SKM-1 treated with dmso at 0.1 percent for 144 hours (cell line): Measurements from ENCODE around the gene CINP.
"Not testable (repeated sequence)": the region's sequence is repeated elsewhere in the genome, so short reads cannot be mapped to it uniquely, and the experiment has no call there.

Experiments
- DNase-seq: peaks from one replicate; lab custom pipeline; 2025; ENCODE audit not compliant: unreplicated experiment; lab: John Stamatoyannopoulos, UW

CINP gene

DNA sequence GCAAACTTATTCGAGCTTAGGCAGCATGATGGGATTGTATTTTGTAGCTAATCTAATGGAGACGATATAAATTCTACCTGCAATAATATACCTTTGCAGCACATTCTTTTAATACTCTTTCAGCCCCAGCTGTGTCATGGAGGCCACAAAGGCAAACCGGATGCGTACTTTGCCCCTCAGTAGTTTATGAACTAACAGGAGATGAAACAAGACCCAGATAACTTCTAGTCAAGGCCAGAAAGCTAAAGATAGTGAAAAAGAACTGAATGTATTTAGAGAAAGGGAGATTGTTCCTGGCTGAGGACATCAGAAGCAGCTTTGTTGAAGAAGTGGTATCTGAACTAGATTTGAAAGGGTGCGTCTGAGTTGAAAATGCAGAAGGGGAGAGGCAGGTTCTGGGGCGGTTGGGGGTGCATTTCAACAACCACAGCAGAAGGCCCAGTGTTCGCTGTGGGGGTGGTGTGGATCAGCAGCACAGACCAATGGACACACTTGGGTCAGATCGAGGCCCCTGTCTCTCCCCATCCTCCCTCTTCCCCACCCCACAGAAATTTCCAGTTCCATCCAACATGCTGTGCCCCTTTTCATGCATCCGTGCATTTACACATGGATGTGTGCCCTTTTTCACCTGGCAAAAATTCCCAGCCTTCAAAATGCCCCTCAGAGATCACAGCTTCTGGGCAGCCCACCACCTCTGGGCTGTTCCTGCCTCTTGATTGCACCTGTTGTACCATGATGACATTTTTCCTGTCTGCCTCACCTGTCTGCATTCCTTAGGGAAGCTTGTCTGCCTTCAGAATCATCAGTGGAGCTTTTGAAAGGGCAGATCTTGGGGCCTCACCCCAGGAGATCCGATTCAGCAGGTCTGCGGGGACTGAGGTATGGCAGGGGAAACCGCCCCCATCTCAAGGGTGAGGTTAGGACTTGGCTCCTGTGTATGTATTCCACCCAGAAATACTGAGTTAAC lies 41.0 kb downstream of the CINP start:
- DNase-seq, result no peak

- DNase-seq, result no peak
These were observed 41.8 kb downstream of the CINP start for GRCh38 chr14:102320671-102321455.

DNA sequence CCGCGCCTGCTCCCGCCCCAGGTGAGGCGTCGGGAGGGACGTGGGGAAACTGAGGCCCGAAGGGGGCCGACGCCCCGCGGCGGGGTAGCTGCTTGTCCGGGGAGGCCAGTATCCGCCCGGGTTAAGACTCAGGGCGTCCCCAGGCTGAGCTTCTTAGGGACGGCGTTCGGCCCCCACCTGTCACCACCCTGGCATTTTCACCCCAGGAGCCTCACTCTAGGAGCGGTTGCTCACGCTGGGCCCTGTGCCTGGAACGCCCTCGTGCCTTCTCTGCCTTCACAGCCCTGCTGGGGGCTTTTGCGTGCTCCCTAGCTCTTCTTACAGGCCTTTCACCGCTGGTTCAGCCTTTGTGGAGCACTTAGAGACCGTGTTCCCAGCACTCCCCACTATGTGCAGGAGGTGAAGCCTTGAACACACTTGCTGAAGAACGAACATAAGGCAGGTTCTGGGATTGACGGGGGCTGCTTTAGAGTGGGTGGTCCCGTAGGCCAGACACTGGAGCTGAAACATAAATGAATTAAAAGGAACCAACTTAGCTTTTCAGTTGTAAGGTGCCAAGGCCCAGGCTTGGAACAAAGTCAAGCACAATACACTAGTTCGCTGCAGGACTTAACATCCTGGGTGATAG lies 42.5 kb downstream of the CINP start:
- no peak for DNase-seq

DNA sequence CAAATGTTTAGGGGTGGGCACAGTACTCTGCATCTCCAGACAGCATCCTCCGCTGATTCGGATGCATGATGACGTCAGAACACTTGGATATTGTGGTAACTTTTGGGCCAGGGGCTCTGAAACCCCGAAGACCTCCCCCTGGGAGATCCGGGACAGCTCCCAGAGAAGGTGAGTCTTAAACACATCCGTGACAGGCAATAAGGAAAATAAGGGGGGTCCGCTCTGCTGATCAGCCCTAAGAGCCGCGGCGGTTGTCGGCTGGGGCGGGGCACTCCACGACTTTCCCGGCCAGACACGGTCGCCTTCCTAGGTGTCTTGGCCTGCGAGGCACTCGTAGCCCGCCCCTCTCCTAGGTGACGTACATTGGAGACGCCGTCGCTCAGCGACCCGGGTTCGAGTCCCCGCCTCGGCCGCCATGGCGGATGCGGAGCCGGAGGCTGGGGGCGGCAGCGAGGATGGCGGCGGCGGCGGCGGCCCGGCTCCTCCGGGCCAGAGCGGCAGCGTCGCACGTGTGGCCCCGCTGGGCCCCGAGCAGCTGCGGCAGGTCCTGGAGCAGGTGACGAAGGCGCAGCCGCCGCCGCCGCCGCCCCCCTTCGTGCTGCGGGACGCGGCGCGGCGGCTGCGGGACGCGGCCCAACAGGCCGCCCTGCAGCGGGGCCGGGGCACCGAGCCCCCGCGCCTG lies 43.2 kb downstream of the CINP start, which contains the start of gene ZNF839:
Gene ZNF839 (plus strand): TSS at position 396 of the 682 bp plus-strand sequence. CDS start 20 bp downstream, at position 416.
- DNase-seq, result peak; percentile 77

DNA sequence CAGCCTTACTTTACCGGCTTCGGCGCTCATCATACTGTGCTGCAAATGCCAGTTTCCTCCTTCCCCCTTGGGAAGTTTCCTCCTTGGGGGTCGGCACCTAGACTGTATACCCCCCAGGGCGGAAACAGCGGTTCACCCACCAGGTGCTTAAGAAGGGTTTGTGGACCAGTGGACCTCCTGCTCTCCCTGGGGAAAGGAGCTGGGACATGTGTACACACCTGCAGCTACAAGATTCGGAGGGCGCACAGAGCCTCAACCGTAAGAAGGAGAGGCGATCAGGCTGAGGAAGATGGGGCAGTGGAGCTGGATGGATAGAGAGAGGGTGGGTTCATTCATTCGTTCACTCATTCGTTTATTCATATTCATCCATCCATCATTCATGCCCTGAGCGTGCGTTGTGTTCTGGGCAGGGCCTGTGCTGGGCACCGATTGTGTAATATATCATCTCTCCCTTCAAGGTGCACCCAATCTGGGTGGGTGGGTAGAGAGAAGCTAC lies 43.9 kb downstream of the CINP start:
- no peak for DNase-seq

- DNase-seq, result peak; percentile 3
These were observed 45.0 kb downstream of the CINP start for GRCh38 chr14:102317564-102318248.

- DNase-seq, result peak; percentile 45
These were observed 45.7 kb downstream of the CINP start for GRCh38 chr14:102316743-102317563.

GRCh38 chr14:102316338-102316742 lies 46.4 kb downstream of the CINP start:
- no peak for DNase-seq

DNA sequence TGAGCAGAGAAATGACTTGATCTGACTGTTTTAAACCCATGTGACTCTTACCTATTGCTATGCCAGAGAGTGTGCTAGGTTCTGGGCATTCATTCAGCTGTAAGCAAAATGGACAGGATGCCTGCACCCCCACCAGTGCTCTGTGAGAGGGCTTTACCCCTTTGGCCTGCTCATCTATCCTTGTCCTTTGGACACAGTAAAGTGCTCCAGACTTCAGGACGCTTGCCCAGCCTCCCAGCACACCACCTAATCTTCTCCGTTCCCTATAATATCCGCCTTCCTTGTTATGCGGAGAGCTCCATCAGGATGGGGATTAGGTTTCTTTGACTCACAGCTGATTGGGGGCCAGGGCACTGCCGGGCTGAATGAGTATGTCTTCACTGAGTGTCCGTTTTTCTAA lies 47.6 kb downstream of the CINP start:
- DNase-seq, result no peak

DNA sequence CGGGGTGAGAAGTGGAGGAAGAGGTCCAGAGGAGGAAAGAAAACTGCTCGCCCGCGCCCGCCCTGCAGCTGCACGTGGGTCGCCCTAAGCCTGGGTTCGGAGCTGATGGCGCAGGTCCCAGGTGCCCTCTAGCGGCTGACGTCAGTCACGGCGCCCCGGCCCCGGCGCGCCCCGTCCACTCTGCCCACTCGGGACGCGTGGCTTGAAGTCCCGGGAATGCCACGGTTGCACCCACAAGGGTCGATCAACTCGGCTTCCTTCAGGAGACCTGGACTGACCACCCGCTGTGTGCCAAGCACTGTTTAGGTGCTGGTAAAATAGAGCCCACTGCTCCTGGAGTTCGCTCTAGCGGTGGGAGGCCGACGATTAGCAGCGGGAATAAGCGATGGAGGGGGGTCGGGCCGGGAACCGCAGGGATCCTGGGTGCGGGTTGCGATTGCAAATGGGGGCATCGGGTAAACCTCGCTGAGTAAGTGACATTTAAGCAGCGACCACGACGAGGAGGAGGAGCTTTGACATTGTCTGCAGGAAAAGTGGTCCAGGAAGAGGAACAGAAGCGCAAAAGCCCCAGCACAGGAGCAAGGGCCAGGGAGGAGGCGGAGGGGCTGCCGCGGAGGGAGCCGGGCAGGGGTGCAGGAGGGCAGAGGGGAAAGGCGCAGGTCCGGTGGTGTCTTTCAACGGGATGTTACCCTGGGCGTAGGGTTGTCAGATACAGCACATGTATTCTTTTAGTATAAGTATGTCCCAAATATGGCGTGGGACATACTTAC lies 48.3 kb downstream of the CINP start:
- DNase-seq, result peak; percentile 34

DNA sequence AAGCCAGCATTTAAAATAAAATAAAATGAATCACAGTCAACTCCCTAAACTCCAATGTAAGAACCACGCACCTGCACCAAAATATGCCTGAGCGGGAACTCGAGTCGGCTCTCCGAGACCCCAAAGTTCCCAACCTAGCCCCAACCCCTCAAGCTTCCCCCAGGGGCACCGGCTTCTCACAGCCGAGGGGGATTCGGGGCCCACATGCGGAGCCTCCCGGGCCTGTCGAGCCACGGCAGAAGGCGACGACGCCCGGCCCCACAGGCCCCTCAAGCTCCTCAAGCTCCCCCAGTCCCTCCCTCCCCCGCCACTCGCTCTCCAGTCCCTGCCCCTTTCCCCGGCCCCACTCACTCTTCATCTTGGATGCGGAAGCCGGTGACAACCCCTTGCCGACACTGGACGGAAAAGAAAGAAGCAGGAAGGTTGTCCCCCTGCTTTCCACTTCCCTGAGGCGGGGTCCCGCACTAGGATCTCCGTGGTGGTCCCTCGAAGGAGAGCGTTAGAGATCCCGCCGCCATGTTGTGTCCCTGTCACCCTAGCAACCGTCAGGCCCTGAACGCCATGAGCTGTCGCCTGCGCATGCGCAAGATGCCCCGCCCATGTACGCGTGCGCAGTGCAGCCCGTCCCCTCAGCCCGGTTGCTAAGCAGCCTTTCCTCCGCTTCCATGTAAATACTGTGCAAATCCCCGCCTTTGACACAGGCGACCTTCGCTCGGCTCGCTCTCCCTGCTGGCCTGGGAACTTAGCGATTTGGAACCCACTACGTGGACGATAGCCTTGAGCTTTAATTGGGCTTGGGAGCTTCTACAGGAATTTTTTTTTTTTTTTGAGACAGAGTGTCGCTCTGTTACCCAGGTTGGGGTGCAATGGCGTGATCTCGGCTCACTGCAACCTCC lies 57.8 kb downstream of the CINP start, which contains the start of gene MOK:
Gene MOK (minus strand): TSS at position 554 of the 896 bp plus-strand sequence. CDS start 196 bp downstream, at position 358.
- DNase-seq, result peak; percentile 78

DNA sequence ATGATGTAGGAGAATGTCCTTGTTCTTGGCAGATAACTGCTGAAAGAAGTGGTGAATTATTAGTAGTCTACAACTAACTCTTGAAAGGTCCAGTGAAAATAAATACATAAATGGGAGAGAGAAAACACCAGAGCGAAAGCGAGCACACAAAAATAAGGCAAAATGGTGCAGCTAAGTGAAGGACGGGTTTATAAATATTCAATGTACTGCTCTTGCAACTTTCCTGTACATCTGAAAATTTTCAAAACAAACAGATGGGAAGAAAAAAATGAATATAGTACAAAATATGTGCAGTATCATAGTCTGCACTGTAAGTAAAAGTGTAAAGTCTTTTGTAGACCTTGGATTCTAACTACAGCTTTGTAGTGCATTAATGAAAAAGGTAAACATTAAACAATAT lies 59.0 kb downstream of the CINP start:
- DNase-seq, result no peak

GRCh38 chr14:102298303-102299070 lies 64.2 kb downstream of the CINP start:
- DNase-seq, result not testable (repeated sequence)
